ENCODE results near the gene CRTAC1.
A peak's percentile ranks its signal among the peaks of the same experiment; 100 is the strongest.

The CRTAC1 gene

GRCh38 chr10:97888641-97889262 lies 141.7 kb downstream of the CRTAC1 start:
- Histone ChIP-seq H3K4me3 (ENCODE audit: control insufficient read depth in 1 of 7, extremely low read depth in 1 of 7, insufficient read depth in 4 of 7, low read depth in 2 of 7, low read length in 6 of 7) (no peak overlapping the region), H3K36me3 (ENCODE audit: control insufficient read depth in 4 of 4, insufficient read depth in 4 of 4, low read length in 3 of 4) (no peaks in the 10 kb centered on the region), H3K4me1 (ENCODE audit: control extremely low read depth in 1 of 4, control insufficient read depth in 4 of 4, insufficient read depth in 4 of 4, low read length in 3 of 4) (no peaks in the 10 kb centered on the region), H3K27me3 (replicated peaks in 2 of 5; ENCODE audit: control insufficient read depth in 4 of 5, insufficient read depth in 5 of 5, low read length in 4 of 5) (peaks cover 0 to 11% (median 0%) of the 10 kb centered on the region in 5 experiments), H3K9me3 (ENCODE audit: control extremely low read depth in 1 of 5, control insufficient read depth in 4 of 5, insufficient read depth in 2 of 5, low read depth in 1 of 5, low read length in 4 of 5) (no peaks in the 10 kb centered on the region), H3K27ac (ENCODE audit: insufficient read depth in 1 of 2, low read depth in 1 of 2, low read length in 2 of 2, poor library complexity in 1 of 2, severe bottlenecking in 2 of 2) (no peak overlapping the region)
- WGBS (ENCODE audit: insufficient coverage), result 89% methylated on average over 8 of the region's 12 CpGs
- POLR2A ChIA-PET, result no interaction called here
- DNase-seq, result no peak
- CTCF ChIA-PET, result interaction anchor here (0.6 to 1.1 kb wide), 3 partner anchors 14 to 97 kb away, joined by 3 to 6 read pairs (median 3); no protein-coding TSS in a partner anchor

- DNase-seq, result no peak
- Histone ChIP-seq H3K4me1 (ENCODE audit: control extremely low read depth in 1 of 4, control insufficient read depth in 4 of 4, insufficient read depth in 4 of 4, low read length in 3 of 4) (no peaks in the 10 kb centered on the region), H3K36me3 (ENCODE audit: control insufficient read depth in 4 of 4, insufficient read depth in 4 of 4, low read length in 3 of 4) (no peaks in the 10 kb centered on the region), H3K27me3 (replicated peaks in 2 of 5; ENCODE audit: control insufficient read depth in 4 of 5, insufficient read depth in 5 of 5, low read length in 4 of 5) (peaks cover 0 to 11% (median 0%) of the 10 kb centered on the region in 5 experiments), H3K9me3 (ENCODE audit: control extremely low read depth in 1 of 5, control insufficient read depth in 4 of 5, insufficient read depth in 2 of 5, low read depth in 1 of 5, low read length in 4 of 5) (no peaks in the 10 kb centered on the region), H3K27ac (ENCODE audit: insufficient read depth in 1 of 2, low read depth in 1 of 2, low read length in 2 of 2, poor library complexity in 1 of 2, severe bottlenecking in 2 of 2) (no peak overlapping the region), H3K4me3 (ENCODE audit: control insufficient read depth in 1 of 7, extremely low read depth in 1 of 7, insufficient read depth in 4 of 7, low read depth in 2 of 7, low read length in 6 of 7) (no peak overlapping the region)
- POLR2A ChIA-PET, result no interaction called here
- 95% methylated on average over 5 of the region's 7 CpGs for WGBS (ENCODE audit: insufficient coverage)
- CTCF ChIA-PET, result interaction anchor here (1.1 to 1.2 kb wide), 3 partner anchors 14 to 19 kb away, joined by 3 to 6 read pairs (median 4); no protein-coding TSS in a partner anchor
These were observed 142.3 kb downstream of the CRTAC1 start for GRCh38 chr10:97888134-97888533.

GRCh38 chr10:97887399-97887798 lies 143.0 kb downstream of the CRTAC1 start:
- Histone ChIP-seq H3K36me3 (ENCODE audit: control insufficient read depth in 4 of 4, insufficient read depth in 4 of 4, low read length in 3 of 4) (no peaks in the 10 kb centered on the region), H3K27me3 (replicated peaks in 2 of 5; ENCODE audit: control insufficient read depth in 4 of 5, insufficient read depth in 5 of 5, low read length in 4 of 5) (peaks cover 0 to 13% (median 3%) of the 10 kb centered on the region in 5 experiments), H3K27ac (ENCODE audit: insufficient read depth in 1 of 2, low read depth in 1 of 2, low read length in 2 of 2, poor library complexity in 1 of 2, severe bottlenecking in 2 of 2) (no peak overlapping the region), H3K4me1 (ENCODE audit: control extremely low read depth in 1 of 4, control insufficient read depth in 4 of 4, insufficient read depth in 4 of 4, low read length in 3 of 4) (no peaks in the 10 kb centered on the region), H3K9me3 (ENCODE audit: control extremely low read depth in 1 of 5, control insufficient read depth in 4 of 5, insufficient read depth in 2 of 5, low read depth in 1 of 5, low read length in 4 of 5) (no peaks in the 10 kb centered on the region), H3K4me3 (ENCODE audit: control insufficient read depth in 1 of 7, extremely low read depth in 1 of 7, insufficient read depth in 4 of 7, low read depth in 2 of 7, low read length in 6 of 7) (no peak overlapping the region)
- ChIA-PET POLR2A (no interaction called here), CTCF (interaction anchor here (0.6 to 1.2 kb wide), 3 partner anchors 15 to 1536 kb away, joined by 3 to 4 read pairs (median 3); no protein-coding TSS in a partner anchor)
- DNase-seq, result peak in 1 of 3 donors; percentile 20
- 76% methylated on average over 6 of the region's 6 CpGs for WGBS (ENCODE audit: insufficient coverage)

GRCh38 chr10:97886286-97886685 lies 144.1 kb downstream of the CRTAC1 start:
- ChIA-PET POLR2A (no interaction called here), CTCF (interaction anchor here (1.2 to 1.9 kb wide), 2 partner anchors 9 to 16 kb away, joined by 3 to 5 read pairs; no protein-coding TSS in a partner anchor)
- Histone ChIP-seq H3K4me1 (ENCODE audit: control extremely low read depth in 1 of 4, control insufficient read depth in 4 of 4, insufficient read depth in 4 of 4, low read length in 3 of 4) (no peaks in the 10 kb centered on the region), H3K36me3 (ENCODE audit: control insufficient read depth in 4 of 4, insufficient read depth in 4 of 4, low read length in 3 of 4) (no peaks in the 10 kb centered on the region), H3K9me3 (ENCODE audit: control extremely low read depth in 1 of 5, control insufficient read depth in 4 of 5, insufficient read depth in 2 of 5, low read depth in 1 of 5, low read length in 4 of 5) (no peaks in the 10 kb centered on the region), H3K4me3 (ENCODE audit: control insufficient read depth in 1 of 7, extremely low read depth in 1 of 7, insufficient read depth in 4 of 7, low read depth in 2 of 7, low read length in 6 of 7) (no peak overlapping the region), H3K27ac (ENCODE audit: insufficient read depth in 1 of 2, low read depth in 1 of 2, low read length in 2 of 2, poor library complexity in 1 of 2, severe bottlenecking in 2 of 2) (no peak overlapping the region), H3K27me3 (replicated peaks in 2 of 5; ENCODE audit: control insufficient read depth in 4 of 5, insufficient read depth in 5 of 5, low read length in 4 of 5) (peaks cover 0 to 15% (median 4%) of the 10 kb centered on the region in 5 experiments)
- 100% methylated on average over 1 of the region's 5 CpGs for WGBS (ENCODE audit: insufficient coverage)
- no peak for DNase-seq

- H3K27me3 ChIP-seq (replicated peaks in 2 of 5; ENCODE audit: control insufficient read depth in 4 of 5, insufficient read depth in 5 of 5, low read length in 4 of 5), result peaks cover 0 to 15% (median 4%) of the 10 kb centered on the region in 5 experiments
- ChIA-PET POLR2A (no interaction called here), CTCF (interaction anchor here (0.7 kb wide), 1 partner anchor 92 kb away, joined by 3 read pairs; no protein-coding TSS in a partner anchor)
- WGBS (ENCODE audit: insufficient coverage), result no CpG with 5 or more reads among the region's 3 CpGs
- DNase-seq, result no peak
- H3K27ac ChIP-seq (ENCODE audit: insufficient read depth in 1 of 2, low read depth in 1 of 2, low read length in 2 of 2, poor library complexity in 1 of 2, severe bottlenecking in 2 of 2), result no peak overlapping the region
- no peaks in the 10 kb centered on the region for H3K9me3 ChIP-seq (ENCODE audit: control extremely low read depth in 1 of 5, control insufficient read depth in 4 of 5, insufficient read depth in 2 of 5, low read depth in 1 of 5, low read length in 4 of 5)
- H3K4me1 ChIP-seq (ENCODE audit: control extremely low read depth in 1 of 4, control insufficient read depth in 4 of 4, insufficient read depth in 4 of 4, low read length in 3 of 4), result no peaks in the 10 kb centered on the region
- no peaks in the 10 kb centered on the region for H3K36me3 ChIP-seq (ENCODE audit: control insufficient read depth in 4 of 4, insufficient read depth in 4 of 4, low read length in 3 of 4)
- no peak overlapping the region for H3K4me3 ChIP-seq (ENCODE audit: control insufficient read depth in 1 of 7, extremely low read depth in 1 of 7, insufficient read depth in 4 of 7, low read depth in 2 of 7, low read length in 6 of 7)
These were observed 147.3 kb downstream of the CRTAC1 start for GRCh38 chr10:97883092-97883485.

- H3K36me3 ChIP-seq (ENCODE audit: control insufficient read depth in 4 of 4, insufficient read depth in 4 of 4, low read length in 3 of 4), result no peaks in the 10 kb centered on the region
- CTCF ChIA-PET, result no interaction called here
- H3K4me3 ChIP-seq (ENCODE audit: control insufficient read depth in 1 of 7, extremely low read depth in 1 of 7, insufficient read depth in 4 of 7, low read depth in 2 of 7, low read length in 6 of 7), result no peak overlapping the region
- H3K4me1 ChIP-seq (ENCODE audit: control extremely low read depth in 1 of 4, control insufficient read depth in 4 of 4, insufficient read depth in 4 of 4, low read length in 3 of 4), result no peaks in the 10 kb centered on the region
- no peak for DNase-seq
- no peaks in the 10 kb centered on the region for H3K9me3 ChIP-seq (ENCODE audit: control extremely low read depth in 1 of 5, control insufficient read depth in 4 of 5, insufficient read depth in 2 of 5, low read depth in 1 of 5, low read length in 4 of 5)
- H3K27ac ChIP-seq (ENCODE audit: insufficient read depth in 1 of 2, low read depth in 1 of 2, low read length in 2 of 2, poor library complexity in 1 of 2, severe bottlenecking in 2 of 2), result no peak overlapping the region
- POLR2A ChIA-PET, result no interaction called here
- H3K27me3 ChIP-seq (replicated peaks in 2 of 5; ENCODE audit: control insufficient read depth in 4 of 5, insufficient read depth in 5 of 5, low read length in 4 of 5), result peaks cover 0 to 15% (median 4%) of the 10 kb centered on the region in 5 experiments
- WGBS (ENCODE audit: insufficient coverage), result 94% methylated on average over 8 of the region's 11 CpGs
These were observed 148.0 kb downstream of the CRTAC1 start for GRCh38 chr10:97882142-97883091.
